ENCODE measurements around the gene ZNF764. TPM values are rescaled to one million over a fixed set of nuclear protein-coding genes. Genes with fewer than 3 reads are reported as not detected.

The ZNF764 gene
- total and polyA plus RNA-seq, 12 donors: 3.6 to 15.0 (median 9.5) TPM

- no peak overlapping the region for H3K27ac ChIP-seq
- H3K27me3 ChIP-seq: no peaks in the 10 kb centered on the region
- H3K36me3 ChIP-seq (replicated peaks in 1 of 2): peaks cover 0 to 29% of the 10 kb centered on the region in 2 donors
- no peak for TF ChIP-seq POLR2A (IDR thresholded peaks at IDR 0.05)
- TF ChIP-seq, protein P1, sequence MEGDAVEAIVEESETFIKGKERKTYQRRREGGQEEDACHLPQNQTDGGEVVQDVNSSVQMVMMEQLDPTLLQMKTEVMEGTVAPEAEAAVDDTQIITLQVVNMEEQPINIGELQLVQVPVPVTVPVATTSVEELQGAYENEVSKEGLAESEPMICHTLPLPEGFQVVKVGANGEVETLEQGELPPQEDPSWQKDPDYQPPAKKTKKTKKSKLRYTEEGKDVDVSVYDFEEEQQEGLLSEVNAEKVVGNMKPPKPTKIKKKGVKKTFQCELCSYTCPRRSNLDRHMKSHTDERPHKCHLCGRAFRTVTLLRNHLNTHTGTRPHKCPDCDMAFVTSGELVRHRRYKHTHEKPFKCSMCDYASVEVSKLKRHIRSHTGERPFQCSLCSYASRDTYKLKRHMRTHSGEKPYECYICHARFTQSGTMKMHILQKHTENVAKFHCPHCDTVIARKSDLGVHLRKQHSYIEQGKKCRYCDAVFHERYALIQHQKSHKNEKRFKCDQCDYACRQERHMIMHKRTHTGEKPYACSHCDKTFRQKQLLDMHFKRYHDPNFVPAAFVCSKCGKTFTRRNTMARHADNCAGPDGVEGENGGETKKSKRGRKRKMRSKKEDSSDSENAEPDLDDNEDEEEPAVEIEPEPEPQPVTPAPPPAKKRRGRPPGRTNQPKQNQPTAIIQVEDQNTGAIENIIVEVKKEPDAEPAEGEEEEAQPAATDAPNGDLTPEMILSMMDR (IDR thresholded peaks at IDR 0.05): no peak
- H3K9me3 ChIP-seq (replicated peaks in 1 of 3): no peaks in the 10 kb centered on the region
- H3K4me3 ChIP-seq: no peak overlapping the region
- no peak for DNase-seq
- H3K4me1 ChIP-seq (replicated peaks in 1 of 2): peaks cover 10 to 13% of the 10 kb centered on the region in 2 donors
- 84 to 87% (median 85%) methylated on average over 4 to 7 of the region's 7 CpGs for WGBS, 4 donors
- intact Hi-C loops (cut with DNase I): no loop called here
These were observed 23.3 kb upstream of the ZNF764 start for GRCh38 chr16:30581457-30581856.

GRCh38 chr16:30574678-30575077 lies 16.5 kb upstream of the ZNF764 start:
- TF ChIP-seq, protein P1 (IDR thresholded peaks at IDR 0.05): no peak
- H3K4me1 ChIP-seq (replicated peaks in 1 of 2): peaks cover 10 to 25% of the 10 kb centered on the region in 2 donors
- no peak overlapping the region for H3K27ac ChIP-seq
- WGBS, 4 donors: 81 to 87% (median 83%) methylated on average over 1 of the region's 1 CpG
- no peak overlapping the region for H3K4me3 ChIP-seq
- H3K27me3 ChIP-seq: no peaks in the 10 kb centered on the region
- no peak for DNase-seq
- H3K36me3 ChIP-seq (replicated peaks in 1 of 2): peaks cover 0 to 8% of the 10 kb centered on the region in 2 donors
- no peaks in the 10 kb centered on the region for H3K9me3 ChIP-seq (replicated peaks in 1 of 3)
- intact Hi-C loops (cut with DNase I): no loop called here

DNA sequence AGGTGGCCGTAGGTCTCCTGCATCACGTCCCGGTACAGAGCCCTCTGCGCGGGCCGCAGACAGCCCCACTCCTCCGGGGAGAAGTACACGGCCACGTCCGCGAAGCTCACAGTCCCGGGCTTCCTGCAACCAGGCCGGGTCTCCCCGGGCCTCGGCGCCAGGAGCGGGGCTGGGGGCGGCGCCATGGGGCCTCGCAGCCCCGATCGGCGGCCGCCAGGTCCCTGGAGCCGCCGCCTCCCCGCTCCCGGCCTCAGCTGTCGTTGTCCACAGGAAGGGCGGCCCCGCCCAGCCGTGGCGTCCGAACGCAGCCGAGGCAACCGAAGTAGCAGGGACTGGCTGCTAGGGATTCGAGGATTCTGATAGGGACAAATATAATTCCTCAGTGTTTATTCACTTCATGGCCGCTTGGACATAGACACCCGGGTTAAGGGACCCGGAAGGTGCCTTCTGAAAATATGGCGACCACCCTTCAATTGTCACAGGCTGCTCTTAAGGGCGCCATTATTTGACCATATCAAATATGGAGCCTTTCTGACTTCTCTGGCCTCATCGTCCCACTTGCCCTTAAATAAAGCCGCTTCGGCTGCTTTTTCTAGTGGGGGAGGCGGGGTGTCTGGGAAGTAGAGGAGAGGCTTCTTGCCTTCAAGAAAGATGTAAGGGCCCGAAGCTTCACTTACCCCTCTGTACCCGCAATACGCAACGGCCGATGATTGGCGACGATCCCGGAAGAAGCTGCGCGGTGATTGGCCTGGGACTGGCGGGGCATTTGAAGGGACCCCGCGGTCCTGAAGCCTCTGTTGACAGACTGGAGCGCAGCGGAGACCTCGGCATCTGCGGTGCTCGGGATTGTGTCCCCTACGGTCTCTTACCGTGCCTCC lies 13.5 kb upstream of the ZNF764 start, which contains the start of gene ZNF688:
Gene ZNF688 (minus strand): TSS at position 270 of the 878 bp plus-strand sequence. CDS start 85 bp downstream, at position 185.
- DNase-seq: peak; percentile 94 to 99 (median 97)
- intact Hi-C loops (cut with DNase I): no loop called here
- Histone ChIP-seq H3K36me3 (replicated peaks in 1 of 2) (no peaks in the 10 kb centered on the region), H3K27ac (peak within 1 kb of the TSS; percentile 61 to 96 (median 87)), H3K9me3 (replicated peaks in 1 of 3) (no peaks in the 10 kb centered on the region), H3K4me1 (replicated peaks in 1 of 2) (peaks cover 10 to 35% of the 10 kb centered on the region in 2 donors), H3K4me3 (peak within 1 kb of the TSS; percentile 1 to 88 (median 58)), H3K27me3 (no peaks in the 10 kb centered on the region)
- peak; percentile 33 to 63 for TF ChIP-seq POLR2A (IDR thresholded peaks at IDR 0.05)
- TF ChIP-seq, protein P1 (IDR thresholded peaks at IDR 0.05): no peak
- WGBS, 4 donors: 0 to 1% (median 0%) methylated on average over 13 to 67 of the region's 67 CpGs

- peak overlapping the region; percentile 61 to 96 (median 87) for H3K27ac ChIP-seq
- 9 to 18% (median 14%) methylated on average over 8 to 22 of the region's 22 CpGs for WGBS, 4 donors
These were observed 12.7 kb upstream of the ZNF764 start for GRCh38 chr16:30570636-30571444.

More at GRCh38 chr16:30570636-30571444, 12.7 kb upstream of the ZNF764 start:
- DNase-seq: peak in 1 of 7 donors; percentile 28
- no peak for TF ChIP-seq POLR2A (IDR thresholded peaks at IDR 0.05)
- TF ChIP-seq, protein P1 (IDR thresholded peaks at IDR 0.05): no peak
- intact Hi-C loops (cut with DNase I): no loop called here
- peak overlapping the region; percentile 1 to 88 (median 58) for H3K4me3 ChIP-seq
- no peaks in the 10 kb centered on the region for H3K9me3 ChIP-seq (replicated peaks in 1 of 3)
- no peaks in the 10 kb centered on the region for H3K36me3 ChIP-seq (replicated peaks in 1 of 2)
- H3K4me1 ChIP-seq (replicated peaks in 1 of 2): peaks cover 10 to 35% of the 10 kb centered on the region in 2 donors
- H3K27me3 ChIP-seq: no peaks in the 10 kb centered on the region

Data from adrenal gland (tissue), 12 donors.